DMS153 treated with DMSO at 0.1 percent for 48 hours (cell line): ENCODE results near the gene RGS9BP.
"Not testable (repeated sequence)": the region's sequence is repeated elsewhere in the genome, so short reads cannot be mapped to it uniquely, and the experiment has no call there.

ENCODE experiments used
- DNase-seq: peaks from one replicate; lab custom pipeline; 2025; ENCODE audit not compliant: unreplicated experiment; lab: John Stamatoyannopoulos, UW

RGS9BP gene, protein sequence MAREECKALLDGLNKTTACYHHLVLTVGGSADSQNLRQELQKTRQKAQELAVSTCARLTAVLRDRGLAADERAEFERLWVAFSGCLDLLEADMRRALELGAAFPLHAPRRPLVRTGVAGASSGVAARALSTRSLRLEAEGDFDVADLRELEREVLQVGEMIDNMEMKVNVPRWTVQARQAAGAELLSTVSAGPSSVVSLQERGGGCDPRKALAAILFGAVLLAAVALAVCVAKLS

DNA sequence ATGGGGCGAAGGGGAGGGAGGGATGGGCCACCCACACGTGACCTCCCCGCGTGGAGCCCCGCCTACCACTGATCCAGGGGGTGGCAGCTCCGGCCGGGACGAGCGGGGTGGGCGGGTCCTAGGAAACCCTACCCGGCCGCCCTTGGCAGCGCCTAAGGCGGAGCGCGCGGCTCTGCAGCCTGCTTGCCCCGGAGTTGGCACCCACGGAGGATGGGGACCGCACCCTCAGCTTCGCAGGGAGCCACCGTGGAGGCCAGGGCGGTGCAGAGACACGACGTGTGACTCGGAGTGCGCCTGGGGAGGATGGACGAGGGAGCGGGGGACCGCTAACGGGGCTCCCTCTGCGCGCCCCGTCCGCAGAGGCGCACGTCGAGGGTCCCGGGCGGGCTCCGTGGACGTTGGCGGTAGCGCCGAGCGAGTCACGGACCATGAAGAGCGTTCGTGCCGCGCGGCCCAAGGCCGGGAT lies at the start of gene RGS9BP:
TSS of gene RGS9BP (plus strand) at position 129 of the 466 bp plus-strand sequence. CDS start 416 bp downstream, outside the sequence.
- DNase-seq = peak; percentile 2

DNA sequence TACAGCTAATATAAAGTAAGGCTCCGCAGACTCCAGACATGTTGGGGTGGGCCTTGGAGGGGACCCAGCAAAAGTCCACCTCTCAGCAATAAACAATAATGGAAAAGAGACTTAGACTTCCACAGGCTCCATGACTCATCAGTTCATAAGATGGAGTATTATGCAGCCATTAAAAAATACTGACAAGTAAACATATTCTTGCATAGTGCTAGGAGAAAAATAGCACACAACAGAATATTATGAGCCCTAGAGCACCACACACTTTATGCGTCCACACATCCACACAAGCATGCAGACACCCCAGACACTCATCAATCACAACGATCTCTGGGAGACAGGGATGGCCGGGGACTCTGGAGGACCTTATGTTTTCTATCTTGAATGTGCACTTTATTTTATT lies 48.7 kb upstream of the RGS9BP start:
- DNase-seq = no peak

DNA sequence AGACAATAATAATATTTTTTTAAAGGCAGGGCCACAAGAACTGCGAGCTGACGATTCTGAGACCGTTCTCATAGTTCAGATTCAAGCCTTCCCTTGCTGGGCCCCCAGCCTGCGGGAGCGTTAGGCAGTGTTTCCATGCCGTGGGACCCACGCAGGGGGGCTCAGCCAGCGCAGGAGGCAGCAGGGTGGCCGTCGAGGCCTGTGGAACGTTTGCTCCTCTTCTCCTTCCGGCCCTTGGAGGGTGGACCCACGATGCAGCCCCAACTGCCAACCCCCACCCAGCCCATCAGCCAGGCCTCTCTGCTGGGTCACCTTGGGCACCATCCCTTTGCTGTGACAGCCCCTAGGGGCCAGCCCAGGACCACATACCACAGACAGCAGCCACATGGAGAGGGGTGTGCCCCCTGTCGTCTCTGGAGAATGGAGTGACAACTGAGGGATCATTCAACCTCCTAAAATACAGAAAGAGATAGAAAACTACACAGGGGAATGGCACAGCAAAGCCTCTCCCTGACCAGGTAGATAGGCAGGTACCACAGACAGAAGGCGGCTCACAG lies 47.9 kb upstream of the RGS9BP start:
- DNase-seq = no peak

DNA sequence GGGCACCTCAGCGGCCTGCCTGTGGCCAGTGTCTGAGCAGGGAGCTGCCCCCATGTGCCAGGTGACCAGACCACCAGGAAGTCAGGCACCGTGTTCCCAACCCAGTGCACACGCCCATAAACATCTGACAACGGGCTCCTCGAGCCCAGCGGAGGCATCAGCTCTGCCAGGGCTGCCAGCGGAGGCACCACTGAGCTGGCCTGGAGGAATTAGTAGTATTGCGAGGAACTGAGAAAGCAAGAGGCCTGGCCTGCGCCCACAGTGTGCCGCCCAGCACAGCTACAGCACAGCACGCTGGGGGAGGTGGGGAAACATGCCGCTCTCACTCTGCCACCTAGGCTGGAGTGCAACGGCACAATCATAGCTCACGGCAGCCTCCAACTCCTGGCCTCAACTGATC lies 45.3 kb upstream of the RGS9BP start:
- no peak for DNase-seq

DNA sequence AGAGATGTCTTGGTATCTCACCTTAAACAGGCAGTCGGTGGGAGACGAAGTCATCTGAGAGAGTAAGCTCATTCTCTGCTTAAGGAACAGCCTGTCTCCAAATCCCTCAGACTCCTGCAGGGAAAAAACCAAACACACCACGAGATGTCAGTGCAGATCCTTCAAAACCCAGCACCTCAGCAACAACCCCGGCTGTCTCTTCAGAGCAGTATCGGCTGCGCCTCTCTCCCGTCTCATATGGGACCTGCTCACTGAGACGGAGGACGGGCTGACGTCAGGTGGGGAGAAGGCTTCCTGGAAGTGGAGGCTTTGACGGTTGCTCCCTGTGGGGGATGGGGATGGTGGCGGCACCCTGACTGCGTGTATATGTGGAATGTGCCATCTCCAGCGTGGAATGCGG lies 44.3 kb upstream of the RGS9BP start:
- no peak for DNase-seq

DNA sequence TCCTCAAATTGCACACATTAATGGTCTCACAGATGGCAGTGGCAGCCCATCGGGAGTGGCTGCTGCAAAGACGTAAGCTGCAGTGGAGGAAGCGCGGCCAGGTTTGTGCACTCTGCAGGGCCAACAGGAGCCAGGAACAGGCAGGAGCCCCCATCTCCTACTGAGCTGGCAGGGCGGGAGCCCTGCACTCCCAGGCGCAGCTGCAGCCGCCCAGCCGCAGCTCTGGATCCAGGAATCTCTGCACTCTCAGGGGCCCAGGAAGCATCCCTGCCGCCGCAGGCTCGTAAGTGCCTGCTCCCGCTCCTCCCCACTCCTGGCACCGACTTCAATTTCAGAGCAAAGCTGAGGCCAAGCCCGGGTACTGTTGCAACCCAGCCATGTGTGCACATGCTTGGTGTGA lies 38.2 kb upstream of the RGS9BP start:
- DNase-seq = no peak

DNA sequence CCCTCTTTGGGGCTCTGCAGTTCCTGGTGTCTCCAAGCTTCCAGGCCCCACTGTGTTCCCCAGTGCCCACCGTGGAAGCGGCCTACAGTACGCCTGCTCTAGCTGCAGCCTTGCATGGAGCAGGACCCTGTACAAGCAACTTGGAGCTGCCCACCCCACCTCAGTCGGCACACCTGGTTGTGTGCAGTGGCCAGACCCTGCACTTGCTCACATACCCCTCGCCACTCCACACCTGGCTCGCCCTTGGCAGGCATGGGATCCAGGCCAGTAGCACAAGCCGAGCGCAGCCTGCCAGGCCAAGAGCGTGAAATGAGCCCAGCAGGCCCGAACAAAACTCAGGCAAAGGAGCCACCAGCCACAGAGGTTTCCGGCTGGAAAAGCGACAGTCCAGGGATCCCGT lies 37.0 kb upstream of the RGS9BP start:
- DNase-seq = no peak

DNA sequence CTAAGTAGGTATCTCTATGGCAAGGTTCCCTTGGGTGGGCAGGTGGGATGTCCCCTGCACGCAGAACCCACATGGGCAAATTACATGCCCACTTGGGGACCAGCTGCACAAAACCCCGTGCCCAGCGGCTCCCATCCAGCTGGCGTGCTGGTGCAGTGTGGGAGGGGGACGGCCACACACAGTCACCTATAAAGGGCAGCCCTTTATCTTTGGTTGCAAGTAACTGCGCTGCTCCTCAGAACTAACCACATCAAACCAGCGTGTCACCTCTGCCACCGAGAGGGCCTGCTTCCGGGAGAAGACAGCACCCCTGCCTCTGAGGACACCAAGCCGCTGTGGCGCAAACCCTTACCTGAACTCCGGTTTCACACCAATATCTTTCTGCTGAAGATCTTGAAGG lies 32.9 kb upstream of the RGS9BP start:
- no peak for DNase-seq

DNA sequence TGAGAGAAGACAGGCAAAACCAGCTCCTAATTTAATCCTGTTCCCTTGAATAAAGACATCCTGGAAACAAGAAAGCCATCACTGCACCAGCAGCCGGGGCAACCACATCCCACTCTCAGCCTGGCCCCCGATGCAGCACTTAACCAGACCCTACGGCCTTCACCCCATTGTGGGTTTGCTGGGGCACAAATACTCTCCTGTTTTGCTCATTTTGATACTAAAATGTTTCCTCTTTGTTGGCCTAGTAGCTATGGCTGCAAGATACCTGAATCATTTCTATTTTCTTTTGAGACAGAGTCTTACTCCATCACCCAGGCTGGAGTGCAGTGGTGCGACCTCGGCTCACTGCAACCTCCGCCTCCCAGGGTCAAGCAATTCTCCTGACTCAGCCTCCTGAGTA lies 29.1 kb upstream of the RGS9BP start:
- no peak for DNase-seq

DNA sequence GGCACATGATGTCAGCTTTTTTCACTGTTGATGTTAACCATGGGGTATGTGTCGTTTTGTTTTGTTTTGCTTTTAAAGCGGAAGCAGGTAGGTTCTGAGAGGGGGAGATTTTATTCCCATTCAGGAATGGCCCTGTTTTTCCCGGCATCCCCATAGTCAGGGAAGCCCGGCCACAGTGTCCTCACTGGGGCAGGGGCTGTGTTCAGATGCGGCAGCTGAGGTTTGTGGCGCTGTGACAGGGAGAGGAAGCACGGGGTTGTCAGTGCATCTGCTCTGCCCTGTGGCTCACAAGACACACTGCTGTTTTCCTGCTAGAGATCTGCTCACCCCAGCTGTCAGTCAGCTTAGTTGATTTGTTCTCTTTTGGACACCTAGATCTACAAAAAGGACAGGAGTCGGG lies 28.3 kb upstream of the RGS9BP start:
- no peak for DNase-seq

DNA sequence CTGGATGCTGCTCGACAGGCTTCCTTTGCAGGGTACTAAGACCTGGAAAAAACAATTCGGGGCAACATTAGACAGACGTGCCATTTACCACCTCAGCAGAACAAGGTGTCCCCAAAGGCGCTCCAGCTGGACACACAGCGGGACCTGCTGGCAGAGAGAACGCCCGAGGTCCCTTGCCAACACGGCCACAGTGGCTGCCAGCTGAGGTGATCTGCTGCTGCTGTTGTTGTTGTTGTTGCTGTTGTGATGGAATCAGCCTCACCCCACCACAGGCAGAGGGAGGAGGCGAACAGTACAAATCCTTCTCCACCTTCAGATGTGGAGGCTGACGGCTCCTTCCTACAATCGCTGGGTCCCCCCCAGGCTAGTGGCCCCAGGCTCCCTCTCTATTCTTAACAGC lies 25.9 kb upstream of the RGS9BP start:
- DNase-seq = no peak

DNA sequence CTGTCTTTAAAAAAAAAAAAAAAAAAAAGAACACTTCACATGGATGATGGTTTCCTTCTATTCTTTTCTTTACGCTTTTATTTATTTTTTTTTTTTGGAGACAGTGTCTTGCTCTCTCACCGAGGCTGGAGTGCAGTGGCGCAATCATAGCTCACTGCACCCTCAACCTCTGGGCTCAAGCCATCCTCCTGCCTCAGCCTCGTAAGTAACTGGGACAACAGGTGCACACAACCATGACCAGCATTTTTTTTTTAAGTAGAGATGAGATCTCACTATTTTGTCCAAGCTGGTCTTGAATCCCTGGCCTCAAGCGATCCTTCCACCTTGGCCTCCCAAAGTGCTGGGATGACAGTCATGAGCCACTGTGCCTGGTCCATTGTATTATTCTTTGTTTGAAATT lies 25.0 kb upstream of the RGS9BP start:
- DNase-seq = no peak

DNA sequence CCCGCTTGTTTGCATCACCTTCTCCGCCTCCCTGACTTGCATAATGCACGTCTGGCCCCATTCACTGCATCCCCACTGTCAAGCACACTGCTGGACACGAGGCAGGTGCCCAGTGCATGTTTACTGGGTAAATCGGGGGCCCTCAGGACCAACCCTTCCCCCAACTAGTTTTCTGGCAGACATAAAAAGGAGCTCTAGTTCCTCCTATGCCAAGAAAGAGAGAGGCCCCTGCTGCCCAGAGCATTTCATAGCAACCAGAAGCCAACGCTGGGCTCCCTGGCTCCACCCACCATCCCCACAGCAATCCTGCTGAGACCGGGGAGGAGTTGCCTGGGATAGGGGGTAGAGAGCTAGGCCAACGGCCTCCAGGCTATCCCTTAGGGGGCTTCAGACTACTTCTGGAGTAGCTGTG lies 23.9 kb upstream of the RGS9BP start:
- no peak for DNase-seq

DNA sequence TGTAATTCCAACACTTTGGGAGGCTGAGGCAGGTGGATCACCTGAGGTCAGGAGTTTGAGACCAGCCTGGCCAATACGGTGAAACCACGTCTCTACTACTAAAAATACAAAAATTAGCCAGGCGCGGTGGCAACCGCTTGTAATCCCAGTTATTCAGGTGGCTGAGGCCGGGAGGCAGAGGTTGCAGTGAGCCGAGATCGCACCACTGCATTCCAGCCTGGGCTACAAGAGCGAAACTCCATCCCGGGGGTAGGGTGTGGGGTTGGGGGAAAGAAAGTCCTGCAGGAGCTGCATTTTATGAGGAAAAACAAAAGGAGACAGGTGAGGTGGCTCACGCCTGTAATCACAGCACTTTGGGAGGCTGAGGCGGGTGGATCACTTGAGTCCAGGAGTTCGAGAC lies 23.3 kb upstream of the RGS9BP start:
- DNase-seq = not testable (repeated sequence)

DNA sequence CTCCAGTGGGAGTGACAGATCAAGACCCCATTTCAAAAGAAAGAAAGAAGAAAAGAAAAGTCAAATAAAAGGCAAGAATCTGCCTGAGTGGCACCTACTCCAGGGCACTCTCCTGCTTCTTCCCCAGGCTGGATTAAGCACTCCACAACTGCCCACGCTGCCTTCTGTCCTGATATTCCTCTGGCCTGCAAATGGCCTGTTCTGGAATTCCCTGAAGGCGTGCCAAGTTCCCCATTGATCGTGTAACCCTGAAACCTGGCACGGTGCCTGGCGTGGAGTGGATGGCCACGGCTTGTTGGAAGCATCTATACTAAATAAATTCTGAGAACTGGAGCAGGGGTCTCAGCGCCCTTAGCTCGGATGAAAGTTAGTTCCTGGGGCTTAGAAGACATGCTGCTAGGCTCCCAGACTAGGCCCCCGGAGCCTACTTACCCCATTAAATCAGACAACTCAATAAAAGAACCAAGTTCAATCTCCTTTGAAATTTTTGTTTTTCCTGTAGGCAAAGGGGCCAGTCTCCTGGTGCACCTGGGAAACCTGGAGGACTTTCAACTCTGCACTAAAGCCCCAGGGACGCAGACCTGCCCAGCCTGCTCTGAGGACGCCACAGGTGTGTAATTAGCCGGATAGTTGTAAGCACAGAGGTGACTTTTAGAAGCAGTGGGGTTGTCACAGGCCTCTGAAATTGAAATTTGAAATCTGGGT lies 22.6 kb upstream of the RGS9BP start:
- DNase-seq = peak; percentile 0

DNA sequence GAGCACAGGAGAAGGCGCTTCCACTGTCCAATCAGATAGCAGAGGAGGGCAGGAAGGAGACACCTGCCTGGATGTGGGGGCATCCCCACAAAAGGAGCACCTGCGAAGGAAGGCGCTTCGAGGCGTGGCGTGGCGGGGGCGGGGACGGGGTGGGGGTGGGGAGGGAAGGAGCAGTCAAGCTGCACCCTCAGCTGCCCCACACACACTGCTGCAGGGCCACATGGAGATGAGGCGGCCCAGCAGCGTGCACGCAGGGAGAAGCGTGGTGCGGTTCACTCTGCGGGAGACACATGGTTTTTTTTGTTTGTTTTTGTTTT lies 22.1 kb upstream of the RGS9BP start:
- DNase-seq = no peak

DNA sequence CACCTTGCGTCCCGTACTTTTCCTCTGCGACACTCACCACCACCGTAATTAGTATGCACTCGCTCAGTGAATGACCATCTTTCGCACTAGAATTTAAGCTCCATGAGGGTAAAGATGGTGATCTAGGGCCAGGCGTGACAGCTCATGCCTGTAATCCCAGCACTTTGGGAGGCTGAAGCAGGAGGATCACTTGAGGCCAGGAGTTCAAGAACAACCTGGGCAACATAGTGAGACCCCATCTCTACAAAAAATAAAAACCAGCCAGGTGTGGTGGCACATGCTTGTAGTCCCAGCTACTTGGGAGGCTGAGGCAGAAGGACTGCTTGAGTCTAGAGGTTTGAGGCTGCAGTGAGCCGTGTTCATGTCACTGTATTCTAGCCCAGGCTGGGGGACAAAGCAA lies 19.3 kb upstream of the RGS9BP start:
- DNase-seq = not testable (repeated sequence)

DNA sequence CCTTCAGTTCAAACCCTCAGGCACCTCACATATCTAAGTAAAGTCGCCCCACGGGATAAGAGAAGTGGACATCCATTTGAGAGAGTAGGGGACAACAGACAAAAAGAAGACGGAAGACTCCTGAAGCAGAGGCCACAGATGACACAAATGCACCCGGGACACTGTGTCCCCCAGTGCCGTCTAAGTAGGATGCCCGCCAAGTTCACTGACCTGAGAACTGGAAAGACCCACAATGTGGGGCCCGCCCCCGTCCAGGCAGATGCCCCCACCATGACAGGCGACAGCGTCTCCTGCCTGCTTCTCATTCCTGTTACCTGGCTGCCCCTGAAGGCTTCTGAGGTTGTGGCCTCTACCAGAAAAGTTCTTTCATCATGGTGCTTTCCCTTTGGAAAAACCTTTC lies 17.6 kb upstream of the RGS9BP start:
- DNase-seq = no peak

DNA sequence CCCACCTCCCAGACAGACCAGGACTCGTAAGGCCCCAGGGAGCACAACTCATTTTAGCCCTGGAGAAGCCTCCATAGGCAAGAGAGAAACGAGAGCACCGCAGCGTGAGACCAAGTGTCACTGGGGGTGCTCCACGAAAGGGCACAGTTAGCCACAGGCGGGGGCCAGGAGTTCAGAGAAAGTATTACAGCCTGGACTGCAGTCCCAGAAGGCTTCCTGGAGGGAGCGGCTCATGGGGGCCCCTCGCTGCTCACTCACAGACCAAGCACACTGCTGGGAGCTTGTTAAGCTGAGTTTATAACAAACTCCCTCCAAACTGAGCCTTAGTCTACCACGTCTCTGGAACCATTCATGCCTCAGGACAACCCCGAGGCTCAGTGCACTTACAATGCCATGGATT lies 17.1 kb upstream of the RGS9BP start:
- DNase-seq = no peak

DNA sequence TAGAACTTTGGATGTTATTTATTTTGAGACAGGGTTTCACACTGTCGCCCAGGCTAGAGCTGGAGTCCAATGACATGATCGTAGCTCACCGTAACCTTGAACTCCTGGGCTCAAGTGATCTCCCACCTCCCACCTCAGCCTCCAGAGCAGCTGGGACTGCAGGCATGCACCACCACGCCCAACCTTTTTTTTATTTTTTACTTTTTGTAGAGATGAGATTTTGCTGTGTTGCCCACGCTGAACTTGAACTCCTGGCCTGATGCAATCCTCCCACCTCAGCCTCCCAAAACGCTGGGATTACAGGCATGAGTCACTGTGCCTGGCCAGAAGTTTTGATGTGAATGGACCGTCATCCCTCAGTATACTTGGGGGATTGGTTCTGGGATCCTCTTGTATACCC lies 14.3 kb upstream of the RGS9BP start:
- no peak for DNase-seq

DNA sequence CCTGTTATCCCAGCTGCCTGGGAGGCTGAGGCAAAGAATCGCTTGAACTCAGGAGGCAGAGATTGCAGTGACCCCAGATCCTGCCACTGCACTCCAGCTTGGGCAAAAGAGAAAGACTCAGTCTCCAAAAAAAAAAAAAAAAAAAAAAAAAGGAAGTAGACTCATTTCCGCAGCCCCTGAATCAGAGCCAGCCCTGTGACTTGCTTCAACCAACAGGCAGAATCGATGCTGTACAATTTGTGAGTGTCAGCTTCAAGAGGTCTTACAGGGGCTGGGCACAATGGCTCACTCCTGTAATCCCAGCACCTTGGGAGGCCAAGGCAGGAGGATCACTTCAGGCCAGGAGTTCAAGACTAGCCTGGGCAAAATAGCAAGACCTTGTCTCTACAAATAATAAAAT lies 13.5 kb upstream of the RGS9BP start:
- DNase-seq = no peak

DNA sequence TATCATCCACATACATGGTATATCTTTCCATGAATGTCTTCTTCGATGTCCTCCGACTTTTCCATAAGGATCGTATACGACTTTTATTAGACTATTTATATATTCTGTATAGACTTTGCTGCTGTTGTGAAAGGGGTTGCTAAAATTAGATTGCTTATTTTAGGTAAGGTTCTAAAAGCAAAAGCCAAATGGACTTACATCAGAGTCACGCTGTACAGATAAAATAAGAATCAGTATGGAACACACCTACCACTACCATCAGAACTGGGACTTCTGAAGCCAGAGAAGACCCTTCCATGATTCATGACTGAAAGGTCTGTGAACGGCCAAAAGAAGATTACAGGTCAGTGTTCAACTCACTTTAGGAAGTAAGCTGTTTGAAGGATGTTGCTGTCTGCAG lies 9.6 kb upstream of the RGS9BP start:
- DNase-seq = no peak

DNA sequence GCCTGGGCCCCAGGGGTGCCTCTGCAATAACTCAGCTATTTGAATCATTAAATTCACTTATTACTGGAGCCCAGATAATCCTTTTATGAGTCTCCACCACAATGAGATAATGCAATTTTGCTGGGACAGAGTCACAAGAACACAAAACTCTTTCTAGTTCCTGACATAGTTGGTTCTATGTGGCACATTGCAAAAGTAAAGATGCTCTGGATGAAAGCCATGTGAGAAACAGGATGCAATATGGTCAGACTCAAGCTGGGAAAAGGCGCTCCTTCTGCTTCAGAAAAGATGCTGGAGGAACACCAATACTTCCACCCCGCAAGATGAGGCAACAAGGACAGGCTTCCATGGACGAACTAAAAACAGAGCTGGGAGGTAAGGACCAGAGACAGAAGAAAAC lies 6.3 kb upstream of the RGS9BP start:
- no peak for DNase-seq
